OCI-LY3 (cell line): ENCODE measurements around the gene PPT1.

Source experiments
- EZH2phosphoT487 ChIP-seq: fragments of 200-600 bp; shearing (Covaris generic); IDR thresholded peaks from 2 replicates; pipeline ENCODE4 v1.6.1; 2018; ENCODE audit warnings: antibody characterized with exemption, mixed run types, low read depth
- TF ChIP-seq, protein P1 (sequence below): fragments of 200-600, 300-600 bp; sonication (generic); IDR thresholded peaks from 2 replicates; pipeline ENCODE4 v1.5.1; 2014; ENCODE audit warnings: antibody characterized with exemption, low read length, low read depth

- TF ChIP-seq, protein P1, sequence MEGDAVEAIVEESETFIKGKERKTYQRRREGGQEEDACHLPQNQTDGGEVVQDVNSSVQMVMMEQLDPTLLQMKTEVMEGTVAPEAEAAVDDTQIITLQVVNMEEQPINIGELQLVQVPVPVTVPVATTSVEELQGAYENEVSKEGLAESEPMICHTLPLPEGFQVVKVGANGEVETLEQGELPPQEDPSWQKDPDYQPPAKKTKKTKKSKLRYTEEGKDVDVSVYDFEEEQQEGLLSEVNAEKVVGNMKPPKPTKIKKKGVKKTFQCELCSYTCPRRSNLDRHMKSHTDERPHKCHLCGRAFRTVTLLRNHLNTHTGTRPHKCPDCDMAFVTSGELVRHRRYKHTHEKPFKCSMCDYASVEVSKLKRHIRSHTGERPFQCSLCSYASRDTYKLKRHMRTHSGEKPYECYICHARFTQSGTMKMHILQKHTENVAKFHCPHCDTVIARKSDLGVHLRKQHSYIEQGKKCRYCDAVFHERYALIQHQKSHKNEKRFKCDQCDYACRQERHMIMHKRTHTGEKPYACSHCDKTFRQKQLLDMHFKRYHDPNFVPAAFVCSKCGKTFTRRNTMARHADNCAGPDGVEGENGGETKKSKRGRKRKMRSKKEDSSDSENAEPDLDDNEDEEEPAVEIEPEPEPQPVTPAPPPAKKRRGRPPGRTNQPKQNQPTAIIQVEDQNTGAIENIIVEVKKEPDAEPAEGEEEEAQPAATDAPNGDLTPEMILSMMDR: no peak
- no peak for TF ChIP-seq EZH2phosphoT487
Measured at GRCh38 chr1:40038697-40039096, 58.4 kb downstream of the PPT1 start.
